ENCODE results near the gene LGR5. TPM values are rescaled to one million over a fixed set of nuclear protein-coding genes. Genes with fewer than 3 reads are reported as not detected.

LGR5 gene
- total and polyA plus RNA-seq, 2 of the 13 experiments (the other 11 are each of a cell fraction or from before 2014, with no cell fraction given), result 37.0 to 121 TPM

DNA sequence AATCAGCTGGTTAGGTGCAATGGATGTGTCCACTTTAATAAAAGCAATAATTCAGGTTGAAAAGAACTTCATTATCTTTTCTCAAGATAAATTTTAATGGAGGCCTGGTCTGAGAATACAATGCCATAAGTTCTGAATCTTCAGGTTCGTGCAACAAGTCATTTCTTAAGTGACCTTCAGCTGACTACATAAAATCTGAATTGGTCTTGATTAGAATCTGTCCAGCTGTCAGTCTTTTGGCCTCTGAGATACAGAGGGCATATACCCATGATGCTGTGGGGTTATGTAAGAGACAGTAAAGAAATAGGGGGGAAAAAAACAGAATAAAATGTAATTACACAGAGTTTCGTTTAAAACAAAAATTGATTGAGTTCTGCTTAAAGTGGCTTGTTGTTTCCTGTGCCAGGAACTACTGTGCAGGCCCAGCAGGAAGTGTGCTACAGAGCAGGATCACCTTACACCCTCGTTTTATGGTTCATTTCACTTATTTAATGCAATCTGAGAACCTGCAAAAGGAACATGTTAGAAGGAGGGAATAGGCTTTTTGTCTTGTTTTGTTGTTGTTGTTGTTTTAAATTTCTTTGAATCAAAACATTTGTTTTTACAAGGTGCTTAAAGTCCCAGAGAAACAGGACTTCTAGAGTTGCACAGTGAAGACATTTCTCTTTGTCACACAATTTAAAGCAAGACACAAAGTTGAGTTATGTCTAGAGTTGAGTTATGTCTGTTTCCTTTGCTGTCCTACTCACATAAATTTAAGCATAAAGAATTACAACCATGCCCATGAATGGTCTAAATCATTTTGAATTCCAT is 64.2 kb downstream of the LGR5 start:
- 93% methylated on average over 3 of the region's 3 CpGs for WGBS (ENCODE audit: low lambda C conversion rate)
- Histone ChIP-seq H3K79me2 (ENCODE audit: insufficient read depth, low read length) (peaks cover 2% of the 10 kb centered on the region), H4K20me1 (ENCODE audit: insufficient read depth, low read length) (no peaks in the 10 kb centered on the region), H2AFZ (ENCODE audit: low read length) (no peak overlapping the region), H3K36me3 (replicated peaks in 1 of 2; ENCODE audit: control insufficient read depth in 1 of 2, insufficient read depth in 2 of 2, low read length in 2 of 2) (peaks cover 6 to 37% of the 10 kb centered on the region in 2 experiments), H3K4me2 (ENCODE audit: low read depth, low read length) (no peak overlapping the region), H3K4me3 (replicated peaks in 1 of 3; ENCODE audit: insufficient read depth in 1 of 3, low read depth in 2 of 3, low read length in 3 of 3) (no peak overlapping the region), H3K4me1 (ENCODE audit: insufficient read depth, low read length) (no peaks in the 10 kb centered on the region), H3K9ac (ENCODE audit: insufficient read depth, low read depth, low read length) (no peak overlapping the region), H3K9me3 (ENCODE audit: low read length) (no peaks in the 10 kb centered on the region), H3K27me3 (ENCODE audit: control insufficient read depth in 1 of 2, insufficient read depth in 2 of 2, low read length in 2 of 2) (no peaks in the 10 kb centered on the region), H3K27ac (ENCODE audit: extremely low read length, insufficient read depth, low read length) (no peak overlapping the region)
- no peak for FAIRE-seq
- intact Hi-C loops (cut with micrococcal nuclease; ENCODE audit: unreplicated experiment) (no loop called here), in situ Hi-C loops (cut with HindIII; ENCODE audit: extremely low pct_ligation_motif_present, low pct_unique_long_range_greater_than_20kb) (no loop called here)
- DNase-seq (ENCODE audit: low spot score), result no peak
- no peak for ATAC-seq
- CTCF ChIA-PET (ENCODE audit: low intra/inter-chr PET ratio, low total read pairs), result no interaction called here
- POLR2A ChIA-PET, result no interaction called here
- TF ChIP-seq ZNF816 (CRISPR knock-in tag; IDR thresholded peaks at IDR 0.05; ENCODE audit: borderline replicate concordance) (no peak), ZNF7 (CRISPR knock-in tag; IDR thresholded peaks at IDR 0.05) (no peak), EP300 (IDR thresholded peaks at IDR 0.05; ENCODE audit: low read depth in 2 of 2, low read length in 2 of 2) (no peak), EP300 (CRISPR knock-in tag; IDR thresholded peaks at IDR 0.05; ENCODE audit: borderline replicate concordance) (no peak), STAT5B (CRISPR knock-in tag; IDR thresholded peaks at IDR 0.05) (no peak), JARID2 (CRISPR knock-in tag; IDR thresholded peaks at IDR 0.05; ENCODE audit: insufficient replicate concordance) (no peak), FOXK1 (CRISPR knock-in tag; IDR thresholded peaks at IDR 0.05; ENCODE audit: borderline replicate concordance, low read depth) (no peak), SNRNP70 (IDR thresholded peaks at IDR 0.05; ENCODE audit: low read depth, low read length) (no peak), FOXM1 (CRISPR knock-in tag; IDR thresholded peaks at IDR 0.05) (no peak), ZNF350 (CRISPR knock-in tag; IDR thresholded peaks at IDR 0.05; ENCODE audit: borderline replicate concordance, low read depth) (no peak), ZNF589 (CRISPR knock-in tag; conservative IDR thresholded peaks at IDR 0.05) (no peak), CEBPG (CRISPR knock-in tag; IDR thresholded peaks at IDR 0.05) (no peak), NCOA5 (CRISPR knock-in tag; IDR thresholded peaks at IDR 0.05) (no peak), AHR (CRISPR knock-in tag; IDR thresholded peaks at IDR 0.05) (no peak), ZNF121 (CRISPR knock-in tag; IDR thresholded peaks at IDR 0.05) (no peak)
- TF ChIP-seq, protein P1, sequence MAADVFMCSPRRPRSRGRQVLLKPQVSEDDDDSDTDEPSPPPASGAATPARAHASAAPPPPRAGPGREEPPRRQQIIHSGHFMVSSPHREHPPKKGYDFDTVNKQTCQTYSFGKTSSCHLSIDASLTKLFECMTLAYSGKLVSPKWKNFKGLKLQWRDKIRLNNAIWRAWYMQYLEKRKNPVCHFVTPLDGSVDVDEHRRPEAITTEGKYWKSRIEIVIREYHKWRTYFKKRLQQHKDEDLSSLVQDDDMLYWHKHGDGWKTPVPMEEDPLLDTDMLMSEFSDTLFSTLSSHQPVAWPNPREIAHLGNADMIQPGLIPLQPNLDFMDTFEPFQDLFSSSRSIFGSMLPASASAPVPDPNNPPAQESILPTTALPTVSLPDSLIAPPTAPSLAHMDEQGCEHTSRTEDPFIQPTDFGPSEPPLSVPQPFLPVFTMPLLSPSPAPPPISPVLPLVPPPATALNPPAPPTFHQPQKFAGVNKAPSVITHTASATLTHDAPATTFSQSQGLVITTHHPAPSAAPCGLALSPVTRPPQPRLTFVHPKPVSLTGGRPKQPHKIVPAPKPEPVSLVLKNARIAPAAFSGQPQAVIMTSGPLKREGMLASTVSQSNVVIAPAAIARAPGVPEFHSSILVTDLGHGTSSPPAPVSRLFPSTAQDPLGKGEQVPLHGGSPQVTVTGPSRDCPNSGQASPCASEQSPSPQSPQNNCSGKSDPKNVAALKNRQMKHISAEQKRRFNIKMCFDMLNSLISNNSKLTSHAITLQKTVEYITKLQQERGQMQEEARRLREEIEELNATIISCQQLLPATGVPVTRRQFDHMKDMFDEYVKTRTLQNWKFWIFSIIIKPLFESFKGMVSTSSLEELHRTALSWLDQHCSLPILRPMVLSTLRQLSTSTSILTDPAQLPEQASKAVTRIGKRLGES (CRISPR knock-in tag; IDR thresholded peaks at IDR 0.05; ENCODE audit: borderline replicate concordance), result no peak
- TF ChIP-seq, protein P2, sequence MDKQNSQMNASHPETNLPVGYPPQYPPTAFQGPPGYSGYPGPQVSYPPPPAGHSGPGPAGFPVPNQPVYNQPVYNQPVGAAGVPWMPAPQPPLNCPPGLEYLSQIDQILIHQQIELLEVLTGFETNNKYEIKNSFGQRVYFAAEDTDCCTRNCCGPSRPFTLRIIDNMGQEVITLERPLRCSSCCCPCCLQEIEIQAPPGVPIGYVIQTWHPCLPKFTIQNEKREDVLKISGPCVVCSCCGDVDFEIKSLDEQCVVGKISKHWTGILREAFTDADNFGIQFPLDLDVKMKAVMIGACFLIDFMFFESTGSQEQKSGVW (CRISPR knock-in tag; IDR thresholded peaks at IDR 0.05; ENCODE audit: borderline replicate concordance), result no peak
- TF ChIP-seq, protein P3, sequence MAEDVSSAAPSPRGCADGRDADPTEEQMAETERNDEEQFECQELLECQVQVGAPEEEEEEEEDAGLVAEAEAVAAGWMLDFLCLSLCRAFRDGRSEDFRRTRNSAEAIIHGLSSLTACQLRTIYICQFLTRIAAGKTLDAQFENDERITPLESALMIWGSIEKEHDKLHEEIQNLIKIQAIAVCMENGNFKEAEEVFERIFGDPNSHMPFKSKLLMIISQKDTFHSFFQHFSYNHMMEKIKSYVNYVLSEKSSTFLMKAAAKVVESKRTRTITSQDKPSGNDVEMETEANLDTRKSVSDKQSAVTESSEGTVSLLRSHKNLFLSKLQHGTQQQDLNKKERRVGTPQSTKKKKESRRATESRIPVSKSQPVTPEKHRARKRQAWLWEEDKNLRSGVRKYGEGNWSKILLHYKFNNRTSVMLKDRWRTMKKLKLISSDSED (CRISPR knock-in tag; IDR thresholded peaks at IDR 0.05), result no peak
- BruUV-seq (replicated peaks), result no TSS peak
